SK-N-SH (cell line): ENCODE data around the gene FAM168A. TPM values are rescaled to one million over a fixed set of nuclear protein-coding genes. Genes with fewer than 3 reads are reported as not detected.

ENCODE experiments used
- CTCF ChIA-PET: fragments of 300-600, 350-600 bp; formaldehyde crosslinking; extraction: SDS; loops from one replicate; lab custom pipeline; 2021; lab: Yijun Ruan, JAX
- POLR2A ChIA-PET: fragments of 350-600 bp; sonication (Branson Sonifier 250); formaldehyde crosslinking; extraction: SDS; loops from one replicate; lab custom pipeline; 2020; ENCODE audit warnings: antibody characterized with exemption, inconsistent platforms; lab: Yijun Ruan, JAX
- DNase-seq: peaks from one replicate; pipeline ENCODE4 v3.0.0; 2012
- H2AFZ ChIP-seq: fragments of 200-600 bp; sonication (generic); 2 replicates; pipeline ENCODE4 v1.8.1; 2016; ENCODE audit warnings: antibody characterized with exemption, mild to moderate bottlenecking, low read depth
- H3F3A ChIP-seq: fragments of 200-600 bp; sonication (generic); replicated peaks from 2 replicates; pipeline ENCODE3; 2016; ENCODE audit warnings: antibody characterized with exemption, mild to moderate bottlenecking; ENCODE audit not compliant: insufficient read depth
- H3K27ac ChIP-seq, 2 experiments: fragments of 200-500 bp in 1 of 2; fragments of 200-600 bp in 1 of 2; sonication (Bioruptor generic) in 1 of 2; sonication (generic), shearing (Covaris generic) in 1 of 2; 2 replicates each; pipeline versions ENCODE4 v1.5.1 to v1.6.1; 2014 to 2016; ENCODE audit warnings: low read depth in 2 of 2, inconsistent platforms in 1 of 2, low read length in 1 of 2, mild to moderate bottlenecking in 1 of 2, mixed read lengths in 1 of 2
- H3K27me3 ChIP-seq: fragments of 200-600 bp; sonication (generic), shearing (Covaris generic); 2 replicates; pipeline ENCODE4 v1.6.1; 2016; ENCODE audit warnings: mixed run types; ENCODE audit not compliant: insufficient read depth
- H3K36me3 ChIP-seq, 2 experiments: fragments of 200-500 bp in 1 of 2; fragments of 200-600 bp in 1 of 2; sonication (Bioruptor generic) in 1 of 2; sonication (generic) in 1 of 2; replicated peaks in 1 of 2; 2 replicates each; pipeline versions ENCODE3 to v1.5.1; 2014 to 2016; ENCODE audit warnings: low read length in 1 of 2, mild to moderate bottlenecking in 1 of 2; ENCODE audit not compliant: insufficient read depth in 2 of 2, control insufficient read depth in 1 of 2
- H3K4me1 ChIP-seq, 2 experiments: fragments of 200-500 bp in 1 of 2; fragments of 200-600 bp in 1 of 2; sonication (Bioruptor generic) in 1 of 2; sonication (generic), shearing (Covaris generic) in 1 of 2; 2 replicates each; pipeline versions ENCODE4 v1.5.1 to v1.6.1; 2014 to 2016; ENCODE audit warnings: low read depth in 1 of 2, low read length in 1 of 2, mixed run types in 1 of 2; ENCODE audit not compliant: insufficient read depth in 2 of 2, control insufficient read depth in 1 of 2
- H3K4me2 ChIP-seq: fragments of 200-600 bp; sonication (generic), shearing (Covaris generic); 2 replicates; pipeline ENCODE4 v1.6.1; 2017; ENCODE audit warnings: mixed run types
- H3K4me3 ChIP-seq, 2 experiments: fragments of 200-500 bp in 1 of 2; fragments of 200-600 bp in 1 of 2; sonication (Bioruptor generic) in 1 of 2; sonication (generic), shearing (Covaris generic) in 1 of 2; 2 replicates each; pipeline versions ENCODE4 v1.5.1 to v1.8.1; 2014 to 2016; ENCODE audit warnings: low read depth in 2 of 2, inconsistent platforms in 1 of 2, low read length in 1 of 2, mild to moderate bottlenecking in 1 of 2, mixed read lengths in 1 of 2, moderate library complexity in 1 of 2
- H3K79me2 ChIP-seq: fragments of 200-600 bp; sonication (generic); 2 replicates; pipeline ENCODE4 v1.8.1; 2017; ENCODE audit warnings: mild to moderate bottlenecking; ENCODE audit not compliant: insufficient read depth
- H3K9ac ChIP-seq: fragments of 200-600 bp; sonication (generic); 2 replicates; pipeline ENCODE4 v1.6.1; 2017; ENCODE audit warnings: mixed run types
- H3K9me2 ChIP-seq: fragments of 200-600 bp; sonication (generic); 2 replicates; pipeline ENCODE4 v1.6.1; 2017; ENCODE audit warnings: mixed run types
- H3K9me3 ChIP-seq: fragments of 200-600 bp; sonication (generic); 2 replicates; pipeline ENCODE4 v1.6.1; 2017; ENCODE audit warnings: mixed run types, mild to moderate bottlenecking, moderate library complexity
- H4K20me1 ChIP-seq: fragments of 200-600 bp; sonication (generic); 2 replicates; pipeline ENCODE4 v1.6.1; 2017; ENCODE audit warnings: mild to moderate bottlenecking, mixed run types; ENCODE audit not compliant: insufficient read depth
- ELF1 ChIP-seq: IDR thresholded peaks from 2 replicates; pipeline ENCODE4 v1.4.0; 2012
- FOXM1 ChIP-seq: IDR thresholded peaks from 2 replicates; pipeline ENCODE4 v1.4.0; 2012; ENCODE audit warnings: low read depth, mild to moderate bottlenecking
- GABPA ChIP-seq: IDR thresholded peaks from 2 replicates; pipeline ENCODE4 v1.4.0; 2012; ENCODE audit warnings: low read depth, mild to moderate bottlenecking
- GATA2 ChIP-seq: sonication (generic); formaldehyde crosslinking; IDR thresholded peaks from 2 replicates; pipeline ENCODE4 v1.5.0; 2020; ENCODE audit warnings: mild to moderate bottlenecking, missing genetic modification reagents
- JUND ChIP-seq: IDR thresholded peaks from 2 replicates; pipeline ENCODE4 v1.4.0; 2012
- MXI1 ChIP-seq: IDR thresholded peaks from 2 replicates; pipeline ENCODE4 v1.6.1; 2012; ENCODE audit warnings: mild to moderate bottlenecking, low read depth, low read length, improper control_type of control experiment
- NRF1 ChIP-seq: IDR thresholded peaks from 2 replicates; pipeline ENCODE4 v1.6.1; 2012; ENCODE audit warnings: low read depth, mild to moderate bottlenecking, low read length
- PBX3 ChIP-seq: IDR thresholded peaks from 2 replicates; pipeline ENCODE4; 2012
- RCOR1 ChIP-seq: fragments of 150-350 bp; IDR thresholded peaks from 2 replicates; pipeline ENCODE4 v1.6.1; 2017; ENCODE audit warnings: antibody characterized with exemption, low read length
- RXRA ChIP-seq: IDR thresholded peaks from 2 replicates; pipeline ENCODE4 v1.4.0; 2012; ENCODE audit warnings: low read depth, mild to moderate bottlenecking, borderline replicate concordance
- SIN3A ChIP-seq: IDR thresholded peaks from 2 replicates; pipeline ENCODE4 v1.6.1; 2012; ENCODE audit warnings: low read depth, mild to moderate bottlenecking, low read length, moderate library complexity, borderline replicate concordance
- SMC3 ChIP-seq: IDR thresholded peaks from 2 replicates; pipeline ENCODE4 v1.6.1; 2012; ENCODE audit warnings: low read depth, low read length, improper control_type of control experiment
- TAF1 ChIP-seq: IDR thresholded peaks from 2 replicates; pipeline ENCODE4 v1.6.1; 2012; ENCODE audit warnings: low read depth, mild to moderate bottlenecking, low read length, moderate library complexity, borderline replicate concordance
- TCF12 ChIP-seq: IDR thresholded peaks from 2 replicates; pipeline ENCODE4 v1.4.0; 2012
- YY1 ChIP-seq: IDR thresholded peaks from 2 replicates; pipeline ENCODE4 v1.4.0; 2012; ENCODE audit warnings: low read depth, mild to moderate bottlenecking
- ZBTB33 ChIP-seq: IDR thresholded peaks from 2 replicates; pipeline ENCODE4 v1.4.0; 2012; ENCODE audit warnings: low read depth, borderline replicate concordance
- WGBS: methylation state at CpG from one replicate; pipeline ENCODE4 v1.1.6; 2017; ENCODE audit warnings: low lambda C conversion rate; 5-methylcytosine and 5-hydroxymethylcytosine counted together
- polyA plus RNA-seq, 3 experiments: library from polyadenylated mRNA; depleted of rRNA; stranded (reverse); fragments of >200 nt; gene quantifications; 2 replicates each; pipeline ENCODE4 v1.2.3, GENCODE V29; 2012
- TF ChIP-seq, protein P1 (sequence below): IDR thresholded peaks from 2 replicates; pipeline ENCODE4 v1.6.1; 2012; ENCODE audit warnings: mild to moderate bottlenecking, low read depth, low read length, moderate library complexity
- TF ChIP-seq, protein P2 (sequence below): IDR thresholded peaks from 2 replicates; pipeline ENCODE4 v1.4.0; 2012; ENCODE audit warnings: low read depth
- TF ChIP-seq, protein P3 (sequence below): fragments of 150-350 bp; IDR thresholded peaks from 2 replicates; pipeline ENCODE4 v1.6.1; 2016; ENCODE audit warnings: mild to moderate bottlenecking, low read depth, low read length

Gene FAM168A
- polyA plus RNA-seq, 1 of the 3 experiments (the other 2 are of a cell fraction): 17.8 TPM

- TF ChIP-seq PBX3 (peak; percentile 73), JUND (0 out of 2 replicates have a peak, but pooled peaks have one; percentile 5), SMC3 (no peak), GATA2 (no peak; the same call in 1 of the 2 replicates), TCF12 (peak; percentile 93), ZBTB33 (no peak), RXRA (no peak), TAF1 (no peak), NRF1 (no peak), RCOR1 (peak; percentile 70; the same call in 1 of the 2 replicates)
- TF ChIP-seq, protein P1, sequence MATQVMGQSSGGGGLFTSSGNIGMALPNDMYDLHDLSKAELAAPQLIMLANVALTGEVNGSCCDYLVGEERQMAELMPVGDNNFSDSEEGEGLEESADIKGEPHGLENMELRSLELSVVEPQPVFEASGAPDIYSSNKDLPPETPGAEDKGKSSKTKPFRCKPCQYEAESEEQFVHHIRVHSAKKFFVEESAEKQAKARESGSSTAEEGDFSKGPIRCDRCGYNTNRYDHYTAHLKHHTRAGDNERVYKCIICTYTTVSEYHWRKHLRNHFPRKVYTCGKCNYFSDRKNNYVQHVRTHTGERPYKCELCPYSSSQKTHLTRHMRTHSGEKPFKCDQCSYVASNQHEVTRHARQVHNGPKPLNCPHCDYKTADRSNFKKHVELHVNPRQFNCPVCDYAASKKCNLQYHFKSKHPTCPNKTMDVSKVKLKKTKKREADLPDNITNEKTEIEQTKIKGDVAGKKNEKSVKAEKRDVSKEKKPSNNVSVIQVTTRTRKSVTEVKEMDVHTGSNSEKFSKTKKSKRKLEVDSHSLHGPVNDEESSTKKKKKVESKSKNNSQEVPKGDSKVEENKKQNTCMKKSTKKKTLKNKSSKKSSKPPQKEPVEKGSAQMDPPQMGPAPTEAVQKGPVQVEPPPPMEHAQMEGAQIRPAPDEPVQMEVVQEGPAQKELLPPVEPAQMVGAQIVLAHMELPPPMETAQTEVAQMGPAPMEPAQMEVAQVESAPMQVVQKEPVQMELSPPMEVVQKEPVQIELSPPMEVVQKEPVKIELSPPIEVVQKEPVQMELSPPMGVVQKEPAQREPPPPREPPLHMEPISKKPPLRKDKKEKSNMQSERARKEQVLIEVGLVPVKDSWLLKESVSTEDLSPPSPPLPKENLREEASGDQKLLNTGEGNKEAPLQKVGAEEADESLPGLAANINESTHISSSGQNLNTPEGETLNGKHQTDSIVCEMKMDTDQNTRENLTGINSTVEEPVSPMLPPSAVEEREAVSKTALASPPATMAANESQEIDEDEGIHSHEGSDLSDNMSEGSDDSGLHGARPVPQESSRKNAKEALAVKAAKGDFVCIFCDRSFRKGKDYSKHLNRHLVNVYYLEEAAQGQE: no peak
Measured at GRCh38 chr11:73465023-73465675, 132.8 kb downstream of the FAM168A start (continued).

DNA sequence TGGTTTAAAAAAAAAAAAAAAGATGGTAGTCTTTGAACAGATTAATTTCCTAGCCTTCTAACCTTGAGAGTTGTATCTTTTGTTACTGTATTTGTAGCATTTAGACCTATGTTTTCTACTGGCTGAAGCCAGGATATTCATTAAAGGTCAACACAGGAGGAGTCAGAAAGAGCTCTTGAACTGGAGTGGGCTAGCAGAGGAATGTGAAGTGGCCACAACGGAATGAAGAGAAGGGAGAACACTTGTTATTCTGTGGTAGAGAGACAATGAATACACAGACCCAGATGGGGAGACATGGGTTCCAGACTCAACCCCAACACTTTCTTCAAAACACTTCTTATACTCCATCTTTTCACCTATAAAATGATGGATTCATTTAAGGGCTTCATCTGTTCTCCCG lies 133.6 kb downstream of the FAM168A start:
- H3K27ac ChIP-seq: peak overlapping the region; percentile 47 to 64; a peak in 2 of 4 replicates
- no peak overlapping the region for H2AFZ ChIP-seq
- TF ChIP-seq ELF1 (no peak), FOXM1 (no peak), JUND (no peak), YY1 (no peak), TCF12 (no peak), SIN3A (no peak), GABPA (no peak), NRF1 (no peak), MXI1 (no peak)
- TF ChIP-seq, protein P2, sequence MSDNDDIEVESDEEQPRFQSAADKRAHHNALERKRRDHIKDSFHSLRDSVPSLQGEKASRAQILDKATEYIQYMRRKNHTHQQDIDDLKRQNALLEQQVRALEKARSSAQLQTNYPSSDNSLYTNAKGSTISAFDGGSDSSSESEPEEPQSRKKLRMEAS: no peak
- TF ChIP-seq, protein P3, sequence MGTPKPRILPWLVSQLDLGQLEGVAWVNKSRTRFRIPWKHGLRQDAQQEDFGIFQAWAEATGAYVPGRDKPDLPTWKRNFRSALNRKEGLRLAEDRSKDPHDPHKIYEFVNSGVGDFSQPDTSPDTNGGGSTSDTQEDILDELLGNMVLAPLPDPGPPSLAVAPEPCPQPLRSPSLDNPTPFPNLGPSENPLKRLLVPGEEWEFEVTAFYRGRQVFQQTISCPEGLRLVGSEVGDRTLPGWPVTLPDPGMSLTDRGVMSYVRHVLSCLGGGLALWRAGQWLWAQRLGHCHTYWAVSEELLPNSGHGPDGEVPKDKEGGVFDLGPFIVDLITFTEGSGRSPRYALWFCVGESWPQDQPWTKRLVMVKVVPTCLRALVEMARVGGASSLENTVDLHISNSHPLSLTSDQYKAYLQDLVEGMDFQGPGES: no peak
- TF ChIP-seq, protein P1: no peak

More for the DNA sequence above, 133.6 kb downstream of the FAM168A start:
- no peak overlapping the region for H3K4me2 ChIP-seq
- H3K36me3 ChIP-seq: peaks cover 0 to 2% of the 10 kb centered on the region in 2 experiments
- no peaks in the 10 kb centered on the region for H3K9me3 ChIP-seq
- ChIA-PET POLR2A (no interaction called here), CTCF (interaction anchor here (0.8 to 8.1 kb wide), 6 partner anchors 11 to 196 kb away, joined by 3 to 85 read pairs (median 6); no protein-coding TSS in a partner anchor)
- H3K4me3 ChIP-seq: no peak overlapping the region
- no peaks in the 10 kb centered on the region for H4K20me1 ChIP-seq
- H3K9ac ChIP-seq: no peak overlapping the region
- H3K4me1 ChIP-seq: peaks cover 15 to 27% of the 10 kb centered on the region in 2 experiments
- H3F3A ChIP-seq: peaks cover 17% of the 10 kb centered on the region
- no peaks in the 10 kb centered on the region for H3K27me3 ChIP-seq
- no peaks in the 10 kb centered on the region for H3K79me2 ChIP-seq
- no peak for DNase-seq
- 82% methylated on average over 2 of the region's 2 CpGs for WGBS
- H3K9me2 ChIP-seq: no peaks in the 10 kb centered on the region
